NOMO-1 (cell line): Measurements from ENCODE around the gene PDGFB.

Experiments
- DNase-seq, 2 experiments: peaks; one replicate each; lab custom pipeline; 2025; ENCODE audit not compliant: unreplicated experiment in 2 of 2; lab: John Stamatoyannopoulos, UW

The PDGFB gene

GRCh38 chr22:39244496-39245129 lies at the start of gene PDGFB:
TSS of gene PDGFB (minus strand) at chr22:39244982. CDS start at chr22:39243963, 1,019 bp downstream.
- DNase-seq = peak; percentile 22 to 39

- DNase-seq = no peak
Measured at GRCh38 chr22:39293766-39294368, 49.1 kb upstream of the PDGFB start.

GRCh38 chr22:39292561-39293074 lies 47.8 kb upstream of the PDGFB start:
- peak; percentile 79 to 87 for DNase-seq

DNA sequence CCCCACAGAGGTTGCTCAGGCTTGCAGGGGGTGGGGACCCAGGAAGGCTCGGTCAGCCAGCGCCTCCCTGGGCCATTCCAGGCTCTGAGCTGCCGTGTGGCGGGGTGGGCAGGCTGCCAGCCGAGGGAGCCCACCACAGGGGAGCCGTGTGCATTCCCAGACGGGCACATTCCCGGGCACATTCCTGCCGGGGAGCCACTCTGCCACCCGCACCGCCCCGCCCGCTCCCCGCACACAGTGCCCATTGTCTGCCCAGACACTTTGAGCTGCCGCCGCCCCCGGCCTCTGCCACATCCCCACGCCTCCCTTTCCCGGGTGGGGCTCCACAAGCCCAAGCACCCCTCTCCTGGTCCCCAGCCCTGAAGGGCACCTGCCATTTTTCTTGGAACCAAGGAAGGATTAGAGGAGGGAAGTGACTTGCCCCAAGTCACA lies 47.3 kb upstream of the PDGFB start:
- no peak for DNase-seq

GRCh38 chr22:39291523-39291922 lies 46.7 kb upstream of the PDGFB start:
- no peak for DNase-seq

GRCh38 chr22:39290724-39291161 lies 46.0 kb upstream of the PDGFB start:
- no peak for DNase-seq

DNA sequence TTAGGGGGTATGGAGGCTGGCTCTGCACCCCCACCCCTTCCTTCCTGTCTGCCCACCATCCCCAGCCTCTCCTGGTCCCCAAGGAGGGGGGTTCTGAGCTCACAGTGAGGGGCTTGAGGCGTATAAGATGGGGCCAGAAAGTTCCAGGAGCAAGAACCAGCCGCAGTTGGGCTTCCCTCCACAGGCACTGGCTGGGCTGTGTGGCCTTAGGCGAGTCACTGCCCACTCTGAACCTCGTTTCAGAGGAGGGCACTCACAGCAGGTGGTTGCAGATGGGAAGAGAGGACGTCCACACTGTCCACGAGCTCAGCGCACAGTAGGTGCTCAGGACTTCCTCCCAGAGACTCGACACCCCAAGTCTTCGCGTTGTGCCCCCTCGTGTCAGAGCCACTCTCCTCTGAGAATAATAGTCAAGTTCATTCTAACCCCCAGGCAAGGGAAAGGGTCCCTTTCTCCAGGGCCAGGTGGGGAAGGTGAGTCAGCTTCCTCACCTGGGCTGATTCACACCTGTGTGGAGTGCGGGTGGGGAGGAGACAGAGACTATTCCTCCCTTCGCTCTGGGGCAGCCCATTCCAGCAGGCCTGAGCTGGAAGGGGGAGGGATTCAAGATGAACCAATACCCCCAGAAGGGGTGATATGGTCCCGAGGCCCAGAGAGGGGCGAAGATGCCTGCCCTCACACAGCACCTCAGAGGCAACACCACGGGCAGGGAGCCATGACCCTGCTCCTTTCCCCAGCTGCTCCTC lies 45.4 kb upstream of the PDGFB start:
- DNase-seq = no peak

- DNase-seq = no peak
Measured at GRCh38 chr22:39289533-39289932, 44.8 kb upstream of the PDGFB start.

DNA sequence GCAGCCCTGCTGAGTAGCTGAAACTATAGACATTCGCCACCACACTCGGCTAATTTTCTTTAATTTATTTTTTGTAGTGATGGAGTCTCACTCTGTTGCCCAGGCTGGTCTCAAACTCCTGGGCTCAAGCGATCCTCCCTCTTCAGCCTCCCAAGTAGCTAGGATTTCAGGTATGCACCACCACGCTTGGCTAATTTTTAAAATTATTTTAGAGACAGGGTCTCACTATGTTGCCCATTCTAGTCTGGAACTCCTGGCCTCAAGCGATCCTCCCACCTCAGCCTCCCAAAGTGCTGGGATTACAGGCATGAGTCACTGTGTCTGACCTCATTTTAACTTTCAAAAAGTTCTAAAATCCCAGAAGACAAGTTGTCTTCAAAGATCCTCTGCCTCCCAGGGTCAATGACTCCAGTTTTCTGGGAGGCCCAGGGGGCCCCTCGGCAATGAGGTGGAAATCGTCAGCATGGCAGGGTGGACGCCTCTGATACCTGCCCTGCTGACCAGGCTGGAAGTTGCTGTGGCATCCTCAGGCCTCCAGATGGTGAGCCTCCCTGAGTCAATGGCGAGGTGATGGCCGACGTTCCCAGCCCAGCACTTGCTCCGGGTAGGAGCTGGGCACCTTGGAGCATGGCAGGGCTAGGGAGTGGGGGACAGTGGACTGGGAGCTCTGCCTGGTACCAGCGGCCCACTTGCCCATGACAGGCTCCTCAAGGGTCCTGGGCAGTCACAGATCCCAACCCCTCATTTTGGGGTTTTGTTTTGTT lies 43.5 kb upstream of the PDGFB start:
- no peak for DNase-seq

- DNase-seq = peak; percentile 82 to 89
Measured at GRCh38 chr22:39287076-39287725, 42.4 kb upstream of the PDGFB start.

GRCh38 chr22:39284983-39285382 lies 40.2 kb upstream of the PDGFB start:
- no peak for DNase-seq

- DNase-seq = no peak
Measured at GRCh38 chr22:39284142-39284980, 39.6 kb upstream of the PDGFB start.

- DNase-seq = no peak
Measured at GRCh38 chr22:39283322-39284141, 38.8 kb upstream of the PDGFB start.

- DNase-seq = no peak
Measured at GRCh38 chr22:39282645-39283321, 38.0 kb upstream of the PDGFB start.

- DNase-seq = no peak
Measured at GRCh38 chr22:39281126-39281525, 36.3 kb upstream of the PDGFB start.

DNA sequence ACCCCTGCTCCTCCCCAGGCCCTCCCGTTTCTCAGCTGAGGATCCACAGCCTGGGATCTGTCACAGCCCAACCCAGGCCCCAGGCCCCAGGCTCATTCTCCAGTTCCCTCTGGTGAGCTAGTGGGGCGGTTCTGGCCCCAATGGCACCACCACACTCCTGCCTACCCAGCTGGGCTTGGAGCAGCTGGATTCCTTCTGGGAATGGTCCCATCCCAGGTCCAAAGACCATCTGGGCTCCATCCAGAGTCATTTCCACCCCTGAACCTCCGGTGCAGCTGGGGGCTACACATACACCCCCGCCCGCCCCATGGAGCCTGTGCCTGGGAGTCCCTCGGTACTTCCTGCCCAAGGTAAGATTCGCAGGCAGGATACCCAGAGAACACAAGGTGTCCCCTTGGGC lies 35.5 kb upstream of the PDGFB start:
- no peak for DNase-seq

GRCh38 chr22:39279170-39279850 lies 34.5 kb upstream of the PDGFB start:
- DNase-seq = no peak

- DNase-seq = no peak
Measured at GRCh38 chr22:39278040-39278439, 33.3 kb upstream of the PDGFB start.
